Cerebellar nuclear complex (tissue), 1 donor: ENCODE results near the gene KLF13.

ENCODE experiments used
- DNase-seq, 2 experiments: peaks; one replicate each; lab custom pipeline; 2025; lab: John Stamatoyannopoulos, UW

KLF13 gene

GRCh38 chr15:31401282-31401681, 74.6 kb downstream of the KLF13 start:
- no peak for DNase-seq

DNA sequence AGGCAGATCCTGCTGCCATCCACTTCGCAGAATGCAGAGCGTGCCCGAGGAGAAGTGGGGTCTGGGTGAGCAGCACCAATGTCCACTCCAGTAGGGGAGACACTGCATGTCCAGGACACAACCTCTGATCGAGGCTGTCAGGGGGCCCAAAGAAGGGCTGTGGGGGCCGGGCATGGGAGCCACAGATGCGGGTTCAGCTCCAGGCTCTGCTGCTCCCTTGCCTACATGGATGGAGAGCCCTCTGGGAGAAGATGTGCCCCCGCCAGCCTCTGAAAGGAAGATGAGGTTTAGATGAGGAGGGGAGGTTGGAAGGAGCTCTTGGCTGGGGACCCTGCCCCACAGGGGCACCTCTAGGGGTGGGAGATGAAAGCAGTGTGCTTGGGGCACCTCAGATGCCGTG, 75.4 kb downstream of the KLF13 start:
- DNase-seq = no peak

GRCh38 chr15:31402511-31403056, 75.9 kb downstream of the KLF13 start:
- DNase-seq = no peak

DNA sequence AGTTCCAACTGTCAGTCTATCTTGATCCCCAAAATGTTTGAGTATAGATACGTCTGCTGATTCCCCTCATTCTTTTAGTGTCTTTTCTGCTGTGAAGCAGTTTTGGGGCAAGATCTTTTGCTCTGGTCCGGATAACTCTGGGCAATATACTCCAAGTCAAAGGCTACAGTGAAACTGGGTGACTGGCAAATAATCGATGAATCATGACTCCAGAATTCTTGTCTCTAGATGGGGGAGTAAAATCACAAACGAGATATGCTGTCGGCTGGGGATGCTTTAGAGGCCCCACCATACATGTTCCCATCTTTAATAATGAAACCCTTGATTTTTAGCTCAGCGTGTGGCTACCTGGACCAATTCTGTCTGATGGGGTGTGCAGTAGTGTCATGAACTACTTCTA, 76.5 kb downstream of the KLF13 start:
- DNase-seq = no peak

- no peak for DNase-seq
Measured at GRCh38 chr15:31403606-31404005, 77.0 kb downstream of the KLF13 start.

DNA sequence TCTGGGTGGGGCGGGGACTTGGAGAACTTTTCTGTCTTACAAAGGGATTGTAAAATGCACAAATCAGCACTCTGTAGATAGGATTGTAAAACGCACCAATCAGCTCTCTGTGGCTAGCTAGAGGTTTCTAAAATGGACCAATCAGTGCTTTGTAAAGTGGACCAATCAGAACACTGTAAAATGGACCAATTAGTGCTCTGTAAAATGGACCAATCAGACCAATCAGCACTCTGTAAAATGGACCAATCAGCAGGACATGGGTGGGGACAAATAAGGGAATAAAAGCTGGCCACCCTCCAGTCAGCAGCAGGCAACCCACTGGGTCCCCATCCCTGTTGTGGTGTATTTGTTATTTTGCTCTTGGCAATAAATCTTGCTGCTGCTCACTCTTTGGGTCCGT, 77.7 kb downstream of the KLF13 start:
- no peak for DNase-seq

- DNase-seq = no peak
Measured at GRCh38 chr15:31405200-31405920, 78.7 kb downstream of the KLF13 start.

DNA sequence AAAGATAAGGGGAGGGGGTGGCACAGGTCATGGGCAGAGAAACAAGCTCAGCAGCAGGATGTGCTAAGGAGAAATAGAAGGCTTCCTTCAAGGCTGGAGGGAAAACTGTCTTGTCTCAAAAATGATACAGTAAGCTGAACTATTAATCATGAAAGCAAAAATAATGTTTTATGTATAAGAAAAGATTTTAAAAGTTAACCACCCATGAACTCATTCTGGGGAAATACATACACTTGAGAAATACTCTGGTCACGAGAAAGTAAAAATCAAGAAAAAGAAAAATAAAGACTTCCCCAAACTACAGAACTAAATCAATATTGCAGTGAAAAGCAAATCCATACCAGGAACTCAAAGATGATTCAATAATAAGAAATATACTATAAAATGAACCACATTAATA, 80.7 kb downstream of the KLF13 start:
- DNase-seq = no peak

- DNase-seq = no peak
Measured at GRCh38 chr15:31407851-31408250, 81.2 kb downstream of the KLF13 start.

- DNase-seq = no peak
Measured at GRCh38 chr15:31408724-31409123, 82.1 kb downstream of the KLF13 start.

DNA sequence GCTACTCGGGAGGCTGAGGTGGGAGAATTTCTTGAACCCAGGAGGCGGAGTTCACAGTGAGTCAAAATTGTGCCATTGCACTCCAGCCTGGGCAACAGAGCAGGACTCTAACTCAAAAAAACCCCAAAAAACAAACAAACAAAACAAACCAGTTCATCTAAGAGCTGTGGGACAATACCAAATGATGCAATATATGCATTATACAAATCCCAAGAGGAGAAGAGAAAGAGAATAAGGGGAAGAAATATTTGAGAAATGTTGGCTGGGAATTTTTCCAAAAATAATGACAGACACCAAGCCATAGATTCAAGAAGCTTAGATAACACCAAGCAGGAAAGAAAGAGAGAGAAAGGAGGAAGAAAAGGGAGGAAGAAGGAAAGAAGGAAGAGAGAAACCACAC, 82.5 kb downstream of the KLF13 start:
- DNase-seq = no peak

DNA sequence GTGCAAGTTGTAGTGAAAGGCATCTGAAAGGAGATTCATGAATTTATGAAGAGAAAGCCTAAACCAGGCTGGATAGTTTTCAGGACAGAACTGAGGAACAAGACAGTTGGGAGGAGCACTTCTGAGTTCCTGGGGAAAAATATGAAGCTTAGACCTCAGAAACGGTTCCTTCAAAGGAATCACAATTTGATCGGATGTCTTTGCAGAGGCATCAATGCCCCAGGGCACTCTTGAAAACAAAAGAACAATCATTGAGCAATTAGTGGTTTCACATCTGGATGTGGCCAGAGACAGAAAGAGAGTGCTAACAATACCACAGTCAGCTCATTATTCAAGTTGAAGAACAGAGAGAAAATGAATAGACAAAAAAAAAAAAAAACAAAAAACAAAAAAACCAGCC, 86.2 kb downstream of the KLF13 start:
- no peak for DNase-seq

GRCh38 chr15:31415201-31415600, 88.6 kb downstream of the KLF13 start:
- DNase-seq = no peak

GRCh38 chr15:31419820-31420219, 93.2 kb downstream of the KLF13 start:
- DNase-seq = no peak

GRCh38 chr15:31427411-31427810, 100.8 kb downstream of the KLF13 start:
- DNase-seq = no peak
